Activated CD4-positive, alpha-beta T cell treated with anti-CD3 and anti-CD28 coated beads for 1 hour (primary cell): Measurements from ENCODE around the gene IGSF9.

Experiments used
- DNase-seq: peaks from one replicate; pipeline ENCODE4 v3.0.0-alpha.2; 2020

IGSF9 gene

DNA sequence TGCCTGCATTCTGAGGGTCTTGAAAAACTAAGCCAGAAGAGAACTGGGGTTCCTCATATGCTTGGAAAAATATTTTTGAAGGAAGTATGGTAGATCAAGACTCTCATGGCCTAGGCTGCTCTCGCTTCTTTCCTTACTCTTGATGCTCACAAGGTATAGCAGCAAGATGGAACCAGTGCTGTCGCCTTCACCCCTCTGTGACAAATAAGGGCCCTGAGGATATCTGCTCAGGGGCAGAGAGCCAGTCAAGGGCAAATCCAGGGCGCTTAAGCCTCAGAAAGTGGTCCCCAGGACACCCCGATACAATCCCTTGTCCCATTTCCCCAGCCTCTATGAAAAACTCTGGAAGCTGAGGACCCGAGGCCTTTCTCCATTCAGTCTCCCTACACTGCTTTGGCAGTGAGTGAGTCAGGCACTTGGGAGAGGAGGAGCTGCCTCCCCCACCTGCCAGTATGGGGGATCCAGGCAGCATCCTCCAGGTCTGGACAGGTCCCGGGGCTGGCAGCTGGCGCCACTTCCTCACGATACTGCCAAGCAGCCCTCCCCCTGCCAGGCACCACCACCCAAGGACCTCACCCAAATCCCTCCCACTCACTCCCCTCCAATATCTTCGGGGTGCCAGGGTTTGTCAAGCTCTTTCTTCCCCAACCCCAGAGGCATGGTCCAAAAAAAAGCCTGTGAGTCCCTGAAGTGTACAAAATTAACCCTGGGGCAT, 1.3 kb downstream of the IGSF9 start:
- no peak for DNase-seq

DNA sequence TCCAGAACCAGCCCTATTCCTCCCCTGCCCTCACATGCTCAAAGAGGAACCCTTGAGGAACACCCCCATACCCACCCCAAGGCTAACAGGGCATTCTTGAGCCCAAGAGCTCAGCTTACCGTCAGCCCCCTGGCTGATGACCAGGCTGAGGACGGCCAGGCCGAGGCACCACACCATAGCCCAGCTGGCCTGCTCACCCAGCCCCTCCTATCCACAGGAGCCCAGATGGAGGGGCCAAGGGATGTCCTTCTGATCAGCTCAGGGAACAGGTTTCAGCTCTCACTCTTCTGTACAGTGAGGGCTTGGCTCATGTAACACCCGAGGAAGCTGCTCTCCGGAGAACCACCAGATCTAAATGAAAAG, 2.2 kb downstream of the IGSF9 start:
- no peak for DNase-seq

DNA sequence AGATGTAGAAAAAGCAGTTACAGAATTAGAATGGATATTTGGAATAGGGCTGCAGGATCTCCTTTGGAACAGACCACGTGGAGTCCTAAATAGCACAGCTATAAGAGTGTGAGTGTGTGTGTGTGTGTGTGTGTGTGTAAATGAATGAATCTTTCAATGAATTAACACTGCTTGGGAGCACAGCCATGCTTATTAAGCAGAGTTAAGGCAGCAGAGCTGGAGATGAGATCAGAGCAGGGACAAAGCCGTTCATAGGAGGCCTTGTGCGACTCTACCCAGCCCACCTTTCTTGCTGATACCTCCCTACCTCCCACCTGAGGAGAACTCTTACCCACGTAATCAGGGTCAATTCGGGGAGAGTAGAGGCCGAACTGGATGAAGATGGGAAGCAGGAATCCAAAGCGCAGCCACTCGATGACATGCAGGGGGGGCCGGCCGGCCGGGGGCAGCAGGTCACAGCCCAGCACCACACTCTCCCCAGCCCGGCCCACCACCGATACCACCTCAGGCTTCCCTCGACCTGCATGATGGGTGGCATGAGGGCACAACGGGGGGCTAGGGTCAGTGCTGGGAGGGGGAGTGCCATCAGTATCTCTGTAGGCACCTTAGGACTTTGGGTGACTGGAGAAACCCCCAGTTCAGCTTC, 2.7 kb downstream of the IGSF9 start:
- no peak for DNase-seq

DNA sequence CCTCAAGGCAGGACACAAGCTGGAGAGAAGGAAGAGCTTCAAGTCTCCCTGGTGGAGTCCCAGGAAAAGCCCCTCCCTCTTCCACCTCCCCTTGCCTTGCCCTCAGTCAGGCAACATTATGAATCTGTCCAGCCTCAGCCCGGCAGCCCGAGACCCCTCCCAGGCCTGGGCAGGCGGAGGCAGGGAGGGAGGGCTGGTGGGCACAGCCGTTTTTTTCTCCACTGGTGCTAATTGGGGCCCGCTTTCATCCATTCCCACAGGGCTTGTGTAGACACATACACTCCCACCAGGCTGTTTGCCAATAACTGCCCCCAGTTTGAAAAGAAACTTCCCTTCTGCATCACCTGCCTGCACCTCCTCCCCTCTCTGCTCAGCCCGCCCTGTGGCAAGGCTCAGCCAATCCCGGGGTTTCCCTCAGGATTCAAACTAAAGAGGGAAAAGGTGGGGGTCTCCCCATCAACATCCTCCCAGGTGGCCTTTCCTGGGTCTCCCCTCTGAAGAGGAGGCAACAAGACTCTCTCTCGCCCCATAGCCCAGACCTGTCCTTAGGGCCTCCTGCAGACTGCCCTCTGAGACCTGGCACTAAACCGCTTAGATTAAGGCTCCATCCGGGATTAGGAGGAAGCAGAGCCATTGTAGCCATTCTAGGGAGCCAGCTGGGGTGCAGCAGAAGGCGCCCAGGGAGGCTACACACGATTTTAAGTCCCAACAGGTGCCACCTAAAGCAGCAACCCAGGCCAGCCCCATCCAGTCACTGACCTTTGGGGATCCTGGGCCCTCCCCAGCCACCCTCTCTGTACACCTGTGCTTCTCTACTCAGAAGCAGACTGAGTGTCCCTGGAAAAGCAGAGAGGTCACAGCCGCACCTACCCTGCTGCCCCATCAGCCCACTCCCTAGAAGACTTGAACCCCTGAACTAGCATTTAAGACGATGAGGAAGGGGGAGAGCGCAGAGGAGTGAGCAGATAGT, 3.5 kb downstream of the IGSF9 start:
- no peak for DNase-seq

DNA sequence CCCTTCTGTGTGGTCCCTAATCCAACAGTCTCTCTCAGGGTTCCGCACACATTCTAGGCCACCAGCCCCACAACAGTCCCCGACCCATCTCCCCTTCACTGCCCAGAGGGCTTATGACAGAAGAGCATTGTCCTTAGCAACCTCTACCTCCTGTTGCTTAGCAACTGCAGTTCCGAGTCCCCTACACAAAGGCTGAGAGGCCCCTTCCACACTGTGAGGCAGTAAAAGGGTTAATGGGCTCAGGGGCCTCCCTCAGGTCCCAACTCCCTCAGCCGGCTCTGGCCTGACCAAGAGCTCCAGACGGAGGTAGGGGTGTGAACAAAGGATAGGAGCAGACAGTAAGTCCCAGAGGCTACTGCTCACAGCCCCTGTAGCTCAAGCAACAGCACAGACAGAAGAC, 4.3 kb downstream of the IGSF9 start:
- no peak for DNase-seq

DNA sequence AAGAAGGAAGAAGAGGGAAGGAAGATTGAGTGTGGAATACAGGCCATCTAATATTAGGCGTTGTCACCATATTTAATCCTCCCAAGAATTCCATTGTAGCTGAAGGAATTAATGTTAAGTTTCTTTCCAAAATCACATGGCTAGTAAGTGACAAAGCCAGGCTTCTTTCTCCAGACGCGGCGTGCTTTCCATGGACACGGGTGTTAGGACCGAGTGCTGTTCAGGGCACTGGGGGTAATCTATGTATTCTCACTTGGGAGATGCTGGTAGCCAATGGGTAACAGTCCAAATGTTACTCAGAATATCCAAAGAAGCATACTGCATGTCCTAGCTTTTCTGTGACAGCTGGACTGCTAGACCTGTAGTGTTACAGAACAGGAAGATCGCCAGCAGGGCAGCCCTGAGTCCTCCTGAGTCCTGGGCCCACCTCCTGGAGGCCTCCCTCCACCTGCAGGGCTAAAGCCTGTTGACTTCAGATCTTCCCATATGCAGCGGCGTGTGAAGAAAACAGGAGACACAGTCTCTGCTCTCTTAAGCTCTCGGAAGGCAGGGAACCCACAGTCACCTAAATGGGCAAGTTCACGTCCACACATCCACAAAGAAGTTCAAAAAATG, 5.3 kb downstream of the IGSF9 start:
- DNase-seq: no peak

DNA sequence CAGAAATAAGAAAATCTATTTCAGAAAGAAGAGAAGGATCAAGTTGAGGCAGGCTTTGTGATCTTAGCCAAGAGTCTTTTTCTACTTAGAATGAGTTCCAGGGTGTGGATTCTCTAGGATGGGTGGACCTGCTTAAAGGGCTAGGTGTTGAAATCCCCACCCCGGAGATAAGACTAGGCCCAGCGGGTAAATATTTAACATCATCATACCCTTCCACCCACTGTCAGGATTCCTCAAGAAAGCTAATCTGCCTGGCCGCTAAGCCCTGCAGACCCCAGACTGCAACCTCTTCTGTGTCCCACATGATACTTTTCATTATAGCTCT, 5.8 kb downstream of the IGSF9 start:
- no peak for DNase-seq

DNA sequence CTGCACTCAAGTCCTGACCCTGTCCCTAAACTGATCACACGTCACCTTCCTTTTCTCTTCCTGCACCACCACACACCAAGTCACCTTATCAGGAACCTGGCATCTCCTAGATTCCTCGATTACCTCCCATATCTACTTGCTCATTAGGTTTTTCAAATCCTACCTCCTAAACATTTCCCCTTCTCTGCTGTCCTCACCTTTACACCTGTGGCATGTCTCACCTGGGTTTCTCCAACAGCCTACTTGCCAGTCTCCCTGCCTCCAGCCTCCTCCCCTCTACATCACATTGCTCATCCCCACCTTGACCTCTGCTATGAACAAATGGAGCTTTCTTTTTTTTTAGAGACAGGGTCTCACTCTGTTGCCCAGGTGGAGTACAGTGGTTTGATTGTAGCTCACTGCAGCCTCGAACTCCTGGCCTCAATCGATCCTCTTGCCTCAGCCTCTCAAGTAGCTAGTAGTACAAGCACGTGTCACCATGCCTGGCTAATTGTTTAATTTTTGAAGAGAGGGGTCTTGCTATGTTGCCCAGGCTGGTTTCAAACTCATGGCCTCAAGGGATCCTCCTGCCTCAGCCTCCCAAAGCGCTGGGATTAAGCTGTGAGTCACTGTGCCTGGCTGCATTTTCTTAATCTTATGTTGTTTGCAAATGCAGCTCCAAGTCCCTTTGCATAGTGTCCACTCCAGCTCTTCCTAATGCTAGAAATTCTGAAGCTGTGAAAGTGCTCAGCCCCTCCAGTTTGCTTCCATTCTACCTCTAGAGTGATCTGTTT, 6.3 kb downstream of the IGSF9 start:
- no peak for DNase-seq

DNA sequence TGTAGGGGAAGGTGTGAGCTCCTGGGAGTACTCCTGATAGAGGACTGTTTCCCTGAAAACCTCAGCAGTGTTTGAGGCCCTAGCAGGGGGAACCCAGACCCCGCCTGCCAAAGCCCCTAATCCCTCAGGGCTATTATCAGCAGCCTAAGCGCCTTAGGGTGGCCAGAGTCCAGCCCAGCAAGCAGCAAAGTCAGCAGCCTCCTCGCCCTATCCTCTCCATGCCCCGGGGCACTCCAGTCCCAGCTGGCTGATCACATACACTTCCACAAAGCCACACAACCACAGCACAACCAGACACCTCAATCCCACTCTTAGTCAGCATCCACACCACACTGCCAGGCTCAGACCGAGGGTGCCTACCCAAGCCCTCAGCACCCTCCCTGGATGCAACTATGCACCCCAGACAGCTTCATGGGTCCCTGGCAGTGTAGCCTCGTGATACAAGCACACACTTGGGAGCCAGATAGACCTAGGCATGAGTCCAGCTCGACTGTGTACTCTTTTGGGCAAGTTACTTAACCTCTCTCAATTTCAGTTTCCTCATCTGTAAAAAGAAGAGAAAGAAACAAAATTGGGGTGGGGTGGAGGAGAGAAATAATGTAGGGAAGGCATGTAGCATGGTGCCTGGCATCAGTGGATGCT, 7.1 kb downstream of the IGSF9 start:
- no peak for DNase-seq

DNA sequence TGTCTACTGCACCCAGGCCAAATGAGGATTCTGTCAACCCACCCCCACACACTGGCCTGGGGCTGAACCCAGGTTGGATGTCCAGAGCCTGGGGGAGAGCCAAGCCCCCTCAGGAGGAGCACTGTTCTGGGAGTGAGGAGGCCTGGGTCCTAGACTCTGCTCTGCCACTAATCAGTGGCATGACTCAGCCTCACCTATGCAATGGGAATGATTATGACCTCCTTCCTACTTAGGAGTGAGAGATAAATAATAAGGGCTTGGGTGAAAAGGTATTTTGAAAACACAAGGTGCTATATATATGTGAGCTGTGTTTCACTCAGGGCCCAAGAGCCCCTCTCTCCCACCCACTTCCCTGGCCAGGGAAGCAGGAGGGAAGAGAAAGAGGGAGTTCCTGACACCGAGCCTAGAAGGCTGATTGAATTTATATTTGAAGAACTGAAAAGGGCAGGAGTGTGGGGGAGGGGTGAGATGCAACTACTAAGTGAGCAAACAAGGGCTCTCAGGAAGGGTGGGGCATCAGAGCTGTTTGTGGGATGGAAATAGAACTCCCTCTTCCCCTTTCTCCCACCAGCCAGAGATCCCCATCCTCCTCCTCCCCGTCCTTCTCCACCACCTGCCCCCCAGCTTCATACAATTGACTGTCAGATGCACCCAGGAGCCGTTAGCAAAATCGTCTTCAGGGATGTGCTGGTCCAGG, 8.2 kb downstream of the IGSF9 start:
- DNase-seq: no peak

DNA sequence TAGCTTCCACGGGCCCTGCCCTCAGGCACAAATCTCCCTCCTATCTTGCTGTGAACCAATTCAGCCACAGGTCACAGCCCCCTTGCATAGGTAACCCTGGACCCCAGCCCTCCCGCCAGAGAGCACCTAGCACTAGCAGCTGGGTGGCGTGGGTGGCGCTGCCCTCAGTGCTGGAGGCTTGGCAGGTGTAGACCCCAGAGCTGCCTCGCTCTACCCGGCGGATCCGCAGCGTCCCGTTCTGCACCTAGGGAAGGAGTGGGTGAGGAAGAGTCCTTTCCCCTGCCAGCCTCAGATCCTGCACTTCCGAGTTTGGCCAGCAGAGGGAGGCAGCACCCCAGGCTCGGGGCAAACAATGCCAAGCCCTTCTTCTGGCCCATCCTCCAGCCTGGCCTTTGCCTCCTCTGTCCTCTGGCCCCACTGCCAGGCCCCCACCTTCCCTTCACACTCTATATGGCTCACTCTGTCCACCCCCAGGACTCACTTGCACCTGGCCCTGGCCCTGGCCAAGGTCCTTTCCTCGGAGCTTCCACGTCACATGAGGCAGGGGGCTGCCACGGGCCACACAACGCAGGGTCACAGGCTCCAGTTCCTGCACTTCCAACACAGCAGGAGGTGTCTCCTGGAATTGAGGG, 9.0 kb downstream of the IGSF9 start:
- DNase-seq: peak; percentile 69

DNA sequence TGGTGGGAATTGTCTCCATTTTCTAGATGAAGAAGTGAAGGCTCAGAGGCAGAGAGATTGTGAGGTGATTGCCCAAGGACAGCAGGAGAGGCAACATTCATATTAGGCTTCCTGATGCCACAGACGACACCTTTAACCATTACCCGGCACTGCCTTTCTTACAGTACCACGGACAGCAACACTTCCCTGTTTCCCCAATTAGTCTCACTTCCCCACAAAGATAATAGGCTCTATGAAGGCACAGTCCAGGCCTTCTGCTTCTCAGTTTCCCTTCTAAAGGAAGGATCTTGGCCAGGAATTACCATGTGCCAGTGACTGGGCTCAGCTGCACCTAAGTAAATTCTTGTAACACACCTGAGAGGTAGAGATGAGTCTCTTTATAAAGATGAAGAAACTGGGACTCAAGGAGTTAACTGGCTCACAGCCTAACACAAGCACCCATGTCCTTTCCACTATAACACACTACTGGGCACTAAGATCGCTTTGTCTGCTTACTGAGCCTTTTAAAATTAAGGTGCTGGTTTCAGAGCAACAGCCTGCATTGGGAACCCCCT, 9.6 kb downstream of the IGSF9 start:
- no peak for DNase-seq

DNA sequence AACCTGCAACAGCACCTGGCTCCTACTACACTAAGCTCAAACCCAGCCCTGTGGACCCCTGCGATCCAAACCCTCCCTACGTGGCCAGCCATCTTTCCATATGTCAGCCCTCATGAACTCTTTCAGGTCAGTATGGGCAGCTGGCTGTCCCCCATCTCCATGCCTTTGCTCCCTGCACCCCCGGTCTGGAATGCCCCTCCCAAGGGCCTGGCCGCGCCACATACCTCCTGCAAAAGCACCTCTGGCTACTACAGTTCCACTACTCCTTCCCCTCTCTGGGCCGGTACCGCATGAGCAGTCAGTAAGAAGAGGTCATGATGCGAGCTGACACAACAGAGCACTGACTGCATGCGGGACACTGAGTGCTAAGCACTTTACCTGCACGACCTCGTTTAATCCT, 10.1 kb downstream of the IGSF9 start:
- no peak for DNase-seq

DNA sequence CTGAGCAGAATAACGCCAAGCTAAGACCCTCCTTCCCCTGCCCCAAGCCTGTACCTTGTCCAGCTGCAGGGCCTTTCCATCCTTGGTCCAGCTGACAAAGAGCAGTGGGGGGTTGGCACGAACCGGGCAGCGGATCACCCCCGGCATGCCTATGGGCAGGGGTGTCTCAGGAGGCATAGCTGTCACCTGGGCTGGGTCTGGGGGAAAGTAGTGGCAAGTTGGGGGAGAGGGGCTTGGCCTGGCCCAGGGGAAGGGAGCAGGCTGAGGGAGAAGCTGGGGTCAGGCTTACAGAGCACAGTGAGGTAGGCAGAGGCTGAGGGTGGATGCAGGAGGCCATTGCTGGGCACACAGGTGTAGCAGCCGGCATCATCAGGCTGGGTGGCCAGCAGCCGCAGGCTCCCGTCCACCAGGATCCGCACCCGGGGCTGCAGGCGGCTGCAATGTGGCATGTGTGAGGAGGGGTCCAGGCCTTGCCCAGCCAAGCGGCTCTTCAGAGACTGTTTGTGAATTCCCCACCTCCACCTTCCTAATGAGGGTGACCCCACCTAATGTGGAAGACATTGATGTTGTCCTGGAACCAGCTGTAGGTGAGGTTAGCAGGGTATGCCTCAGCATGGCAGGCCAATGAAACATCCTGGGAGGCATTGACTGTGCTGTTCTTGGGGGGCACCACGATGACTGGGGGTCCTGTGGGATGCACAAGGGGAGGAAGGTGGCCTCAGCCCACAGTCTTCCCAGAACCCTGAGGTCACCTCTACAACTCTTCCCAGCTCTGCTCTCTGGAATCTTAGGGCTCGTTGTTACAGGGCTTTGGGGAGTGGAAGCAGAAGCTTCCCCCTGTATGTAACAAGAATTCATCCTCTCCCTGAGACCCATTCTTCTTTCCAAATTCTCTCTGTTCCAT, 11.0 kb downstream of the IGSF9 start:
- DNase-seq: no peak

DNA sequence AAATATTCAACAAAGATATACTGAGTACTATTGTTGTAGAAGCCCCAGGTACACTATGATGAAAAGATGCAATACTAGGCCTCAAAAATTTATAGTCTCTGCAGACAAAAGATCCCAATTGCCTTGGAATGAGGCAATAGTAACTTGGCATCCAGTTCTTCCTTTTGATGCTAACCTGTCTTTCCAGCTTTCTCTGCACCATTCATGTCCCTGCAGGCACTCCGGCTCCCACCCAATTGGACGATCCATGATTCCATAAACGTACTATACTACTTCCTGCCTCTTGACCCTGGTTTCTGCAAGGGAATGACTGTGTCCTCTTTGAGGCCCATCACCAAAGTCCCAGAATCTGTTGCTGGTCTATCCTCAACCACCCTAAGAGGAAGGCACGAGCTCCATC, 12.1 kb downstream of the IGSF9 start:
- DNase-seq: no peak

DNA sequence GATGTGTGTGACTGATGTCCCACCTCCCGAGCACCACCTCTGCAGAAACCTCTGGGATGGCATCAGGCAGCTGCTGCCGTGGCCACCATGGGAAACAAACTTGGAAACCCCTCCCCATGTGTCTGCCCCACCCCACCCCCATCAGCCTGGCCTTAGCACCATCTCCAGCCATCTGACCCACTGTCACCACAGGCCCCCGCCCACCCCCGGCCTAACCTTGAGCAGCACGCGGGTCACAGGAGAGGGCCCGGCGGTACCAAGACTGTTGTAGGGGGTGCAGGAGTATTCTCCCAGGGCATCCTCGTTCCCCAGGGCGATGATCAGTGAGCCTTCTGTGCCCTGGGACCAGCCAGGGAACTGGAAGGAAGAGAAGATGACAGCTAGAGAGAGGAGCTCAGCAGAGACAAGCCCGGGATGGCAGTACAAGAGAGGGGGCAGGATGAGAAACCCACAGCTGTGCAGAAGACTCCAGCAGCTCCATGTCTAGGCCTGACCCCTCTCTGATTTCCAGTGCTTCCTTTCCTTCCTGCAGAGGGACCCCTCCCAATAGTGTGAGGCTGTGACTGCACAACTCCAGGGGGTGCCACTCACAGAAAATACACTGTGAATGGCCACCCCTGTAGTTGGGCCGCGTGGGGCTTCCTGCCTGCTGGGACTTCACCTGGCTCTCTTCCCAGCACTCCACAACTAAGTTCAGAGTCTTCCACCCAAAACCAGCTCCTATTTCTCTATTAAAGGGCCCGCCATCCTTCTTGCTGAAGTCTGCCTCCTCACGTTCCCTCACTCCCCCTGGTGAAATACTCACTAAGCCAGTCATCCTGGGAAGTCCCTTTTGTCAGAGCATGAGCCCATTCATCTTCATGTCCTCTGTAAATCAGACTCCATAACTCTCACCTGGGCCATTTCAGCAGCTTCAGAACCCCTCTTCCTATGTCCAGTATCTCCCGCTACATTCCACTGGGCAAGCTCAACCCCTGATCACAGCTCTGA, 12.8 kb downstream of the IGSF9 start:
- DNase-seq: no peak

DNA sequence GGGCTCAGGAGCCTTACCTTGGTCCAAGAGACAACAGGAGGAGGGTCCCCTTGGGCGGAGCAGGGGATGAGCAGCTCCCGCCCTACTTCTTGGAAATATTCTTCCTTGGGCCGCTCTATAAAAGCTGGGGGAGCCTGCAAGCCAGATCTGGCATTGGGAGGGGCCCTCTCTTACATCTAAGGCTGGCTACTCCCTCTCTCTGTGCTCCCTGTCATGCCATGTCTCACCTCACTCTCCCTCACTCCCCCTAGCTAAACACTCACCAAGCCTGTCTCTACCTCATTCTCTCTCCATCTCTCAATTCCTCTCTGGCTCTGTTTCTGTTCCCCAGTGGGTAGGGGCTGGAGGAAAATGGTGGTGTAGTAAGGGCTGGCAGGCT, 13.6 kb downstream of the IGSF9 start:
- DNase-seq: no peak

DNA sequence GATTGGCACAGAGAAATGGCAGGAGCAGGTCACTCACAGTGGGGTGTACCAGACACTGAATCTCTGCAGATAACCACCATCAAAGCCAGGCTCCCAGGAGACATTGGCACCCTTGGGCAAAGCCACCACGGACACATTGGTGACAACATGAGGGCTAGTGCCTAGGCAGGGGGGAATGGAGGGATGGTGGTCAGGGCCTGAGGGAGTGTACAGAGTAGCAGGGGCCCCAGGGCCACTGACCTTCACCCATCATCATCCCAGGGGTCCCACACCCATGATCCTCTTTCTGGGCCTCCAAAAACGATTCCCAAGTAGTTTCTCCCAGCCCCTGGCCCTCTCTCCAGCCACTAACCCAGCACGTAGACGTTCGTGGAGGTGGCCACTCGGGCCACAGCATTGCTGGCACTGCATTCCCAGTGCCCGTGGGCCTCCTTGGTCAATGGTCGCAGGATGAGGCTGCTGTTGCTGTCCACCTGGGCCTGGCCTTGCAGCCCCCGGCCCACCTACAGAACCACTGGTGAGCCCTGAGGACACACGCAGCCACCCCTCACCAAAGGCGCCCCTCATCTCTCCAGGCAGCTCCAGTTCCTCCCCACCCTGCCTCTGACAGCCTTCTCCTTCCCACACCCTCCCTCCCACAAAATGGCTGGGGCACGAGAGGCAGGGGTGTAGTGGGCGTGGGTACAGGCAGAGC, 14.2 kb downstream of the IGSF9 start:
- no peak for DNase-seq
